GM23338 (cell line): ENCODE data around the gene SPIC. TPM values are rescaled to one million over a fixed set of nuclear protein-coding genes. Genes with fewer than 3 reads are reported as not detected.

Experiments
- ATAC-seq: fragments of 200-7000 bp; cut with Tn5 transposase; 3 replicates; pipeline ENCODE4 v1.9.1; 2020
- DNase-seq: peaks from one replicate; pipeline ENCODE4 v3.0.0-alpha.2; 2015; ENCODE audit warnings: low spot score
- H2AFZ ChIP-seq: fragments of 200-600 bp; sonication (generic); 2 replicates; pipeline ENCODE4 v1.8.0; 2016; ENCODE audit warnings: antibody characterized with exemption, mild to moderate bottlenecking, moderate library complexity
- H3F3A ChIP-seq: fragments of 200-600 bp; sonication (generic); replicated peaks from 2 replicates; pipeline ENCODE4 v1.8.0; 2017; ENCODE audit warnings: antibody characterized with exemption, mixed run types, low read depth
- H3K27ac ChIP-seq: fragments of 200-600 bp; sonication (generic); 2 replicates; pipeline ENCODE4 v1.6.1; 2016; ENCODE audit warnings: low read depth
- H3K27me3 ChIP-seq: fragments of 200-600 bp; sonication (generic); 2 replicates; pipeline ENCODE4 v1.8.0; 2016; ENCODE audit warnings: mild to moderate bottlenecking, mixed run types, moderate library complexity; ENCODE audit not compliant: insufficient read depth
- H3K36me3 ChIP-seq: fragments of 200-600 bp; sonication (generic); 2 replicates; pipeline ENCODE4 v1.8.0; 2016; ENCODE audit warnings: mild to moderate bottlenecking; ENCODE audit not compliant: insufficient read depth
- H3K4me1 ChIP-seq: fragments of 200-600 bp; sonication (generic); 2 replicates; pipeline ENCODE4 v1.8.0; 2016; ENCODE audit warnings: mild to moderate bottlenecking, moderate library complexity; ENCODE audit not compliant: insufficient read depth
- H3K4me2 ChIP-seq: fragments of 200-600 bp; sonication (generic); 2 replicates; pipeline ENCODE4 v1.7.1; 2017; ENCODE audit warnings: mixed run types
- H3K4me3 ChIP-seq: fragments of 200-600 bp; sonication (generic); 2 replicates; pipeline ENCODE4 v1.6.1; 2016; ENCODE audit warnings: mixed run types
- H3K79me2 ChIP-seq: fragments of 200-600 bp; sonication (generic); replicated peaks from 2 replicates; pipeline ENCODE4 v1.8.0; 2017; ENCODE audit warnings: mild to moderate bottlenecking; ENCODE audit not compliant: insufficient read depth
- H3K9me2 ChIP-seq: fragments of 200-600 bp; sonication (generic); 2 replicates; pipeline ENCODE4 v1.8.0; 2017; ENCODE audit not compliant: insufficient read depth
- H4K20me1 ChIP-seq: fragments of 200-600 bp; sonication (generic); replicated peaks from 2 replicates; pipeline ENCODE4 v1.8.0; 2017; ENCODE audit warnings: mild to moderate bottlenecking; ENCODE audit not compliant: insufficient read depth
- H3K27ac Mint-ChIP-seq: 2 replicates; pipeline ENCODE4 v1.8.0; 2020; ENCODE audit warnings: inconsistent platforms, mild to moderate bottlenecking, moderate library complexity, mixed read lengths
- H3K27me3 Mint-ChIP-seq: 3 replicates; pipeline ENCODE4 v1.8.0; 2022; ENCODE audit warnings: low read depth, mild to moderate bottlenecking, moderate library complexity, mixed read lengths, inconsistent platforms; ENCODE audit not compliant: insufficient read depth, poor library complexity
- H3K36me3 Mint-ChIP-seq: 3 replicates; pipeline ENCODE4 v1.8.0; 2021; ENCODE audit warnings: low read depth, mild to moderate bottlenecking, inconsistent platforms, moderate library complexity, mixed read lengths
- H3K4me1 Mint-ChIP-seq: 3 replicates; pipeline ENCODE4 v1.8.0; 2020; ENCODE audit warnings: mild to moderate bottlenecking, inconsistent platforms, mixed read lengths
- H3K4me3 Mint-ChIP-seq: 3 replicates; pipeline ENCODE4 v1.8.0; 2021; ENCODE audit warnings: moderate library complexity, mild to moderate bottlenecking, inconsistent platforms, mixed read lengths
- H3K9me3 Mint-ChIP-seq: 3 replicates; pipeline ENCODE4 v1.8.0; 2020; ENCODE audit warnings: moderate library complexity, mild to moderate bottlenecking, inconsistent platforms, mixed read lengths
- CREB1 ChIP-seq: fragments of 250-450 bp; sonication (Bioruptor Pico); IDR thresholded peaks from 2 replicates; pipeline ENCODE4 v1.5.0; 2020; ENCODE audit warnings: low read depth, mild to moderate bottlenecking, moderate library complexity
- CTCF ChIP-seq, 2 experiments: fragments of 200-600 bp in 1 of 2; sonication (generic) in 1 of 2; conservative IDR thresholded peaks; 2 replicates each; pipeline versions ENCODE4 v1.5.1 to v1.6.1; 2016 to 2017; ENCODE audit warnings: antibody characterized with exemption in 2 of 2, low read depth in 2 of 2, mild to moderate bottlenecking in 2 of 2, moderate library complexity in 1 of 2
- ETS1 ChIP-seq: IDR thresholded peaks from 2 replicates; pipeline ENCODE4 v1.6.1; 2016; ENCODE audit warnings: antibody characterized with exemption
- EZH2 ChIP-seq: fragments of 200-600 bp; sonication (generic); IDR thresholded peaks from one replicate; pipeline ENCODE4 v1.8.0; 2017; ENCODE audit warnings: antibody characterized with exemption, mild to moderate bottlenecking, low read depth; ENCODE audit not compliant: unreplicated experiment
- EZH2phosphoT487 ChIP-seq: fragments of 200-600 bp; sonication (generic); IDR thresholded peaks from one replicate; pipeline ENCODE4 v1.8.1; 2018; ENCODE audit warnings: antibody characterized with exemption; ENCODE audit not compliant: unreplicated experiment
- JUNB ChIP-seq: IDR thresholded peaks from one replicate; pipeline ENCODE4 v1.6.1; 2016; ENCODE audit warnings: antibody characterized with exemption; ENCODE audit not compliant: unreplicated experiment
- REST ChIP-seq: IDR thresholded peaks from one replicate; pipeline ENCODE4 v1.6.1; 2018; ENCODE audit warnings: antibody characterized with exemption; ENCODE audit not compliant: unreplicated experiment
- STAT1 ChIP-seq: IDR thresholded peaks from one replicate; pipeline ENCODE4 v1.6.1; 2016; ENCODE audit warnings: antibody characterized with exemption; ENCODE audit not compliant: unreplicated experiment
- ZNF114 ChIP-seq: fragments of 250-450 bp; sonication (Bioruptor Pico); IDR thresholded peaks from 2 replicates; pipeline ENCODE4 v1.5.0; 2020; ENCODE audit warnings: mild to moderate bottlenecking, moderate library complexity
- ZNF331 ChIP-seq: fragments of 250-450 bp; sonication (Bioruptor Pico); IDR thresholded peaks from 2 replicates; pipeline ENCODE4 v1.5.0; 2020; ENCODE audit warnings: low read depth, mild to moderate bottlenecking, moderate library complexity
- polyA plus RNA-seq: library from polyadenylated mRNA; unstranded; fragments of >200 nt; fragmentation: Nextera tagmentation; extraction: Ambion mirVana; gene quantifications from 2 replicates; pipeline ENCODE4 v1.2.1, GENCODE V29; 2016
- total RNA-seq: library from RNA; depleted of rRNA; stranded (reverse); fragments of >200 nt; shearing (Covaris generic); gene quantifications from 2 replicates; pipeline ENCODE4 v1.2.3, GENCODE V29; 2014

Gene SPIC
- total and polyA plus RNA-seq, 2 experiments from 2014 or later, result not detected

GRCh38 chr12:101485021-101485420, 9.9 kb downstream of the SPIC start:
- H3K4me1 Mint-ChIP-seq, result no peaks in the 10 kb centered on the region
- H3K4me3 ChIP-seq, result no peak overlapping the region
- H3K4me1 ChIP-seq, result no peaks in the 10 kb centered on the region
- no peaks in the 10 kb centered on the region for H4K20me1 ChIP-seq
- no peaks in the 10 kb centered on the region for H3K27me3 Mint-ChIP-seq
- no peaks in the 10 kb centered on the region for H3K79me2 ChIP-seq
- no peaks in the 10 kb centered on the region for H3K36me3 Mint-ChIP-seq
- H2AFZ ChIP-seq, result no peak overlapping the region
- H3K27me3 ChIP-seq, result no peaks in the 10 kb centered on the region
- H3F3A ChIP-seq, result no peaks in the 10 kb centered on the region
- H3K9me2 ChIP-seq, result no peaks in the 10 kb centered on the region
- H3K4me3 Mint-ChIP-seq, result no peak overlapping the region
- no peaks in the 10 kb centered on the region for H3K36me3 ChIP-seq
- ATAC-seq, result no peak
- H3K4me2 ChIP-seq, result no peak overlapping the region
- no peak for DNase-seq
- H3K27ac Mint-ChIP-seq, result no peak overlapping the region
- H3K27ac ChIP-seq, result no peak overlapping the region
- H3K9me3 Mint-ChIP-seq, result no peaks in the 10 kb centered on the region
- no peak for TF ChIP-seq EZH2
- TF ChIP-seq ZNF331, result no peak
- no peak for TF ChIP-seq ETS1
- no peak for TF ChIP-seq ZNF114 (CRISPR knock-in tag)
- TF ChIP-seq JUNB, result no peak

- TF ChIP-seq EZH2phosphoT487, result no peak
- no peak for TF ChIP-seq JUNB
- no peak for TF ChIP-seq CREB1 (CRISPR knock-in tag)
- no peak for TF ChIP-seq STAT1
- Histone ChIP-seq H3K36me3 (no peaks in the 10 kb centered on the region), H2AFZ (no peak overlapping the region), H3K9me2 (no peaks in the 10 kb centered on the region), H3K4me1 (no peaks in the 10 kb centered on the region), H3K27me3 (no peaks in the 10 kb centered on the region), H3K27ac (no peak overlapping the region), H4K20me1 (no peaks in the 10 kb centered on the region), H3K4me2 (no peak overlapping the region), H3F3A (no peaks in the 10 kb centered on the region), H3K79me2 (no peaks in the 10 kb centered on the region), H3K4me3 (no peak overlapping the region)
- no peak overlapping the region for H3K4me3 Mint-ChIP-seq
- no peaks in the 10 kb centered on the region for H3K36me3 Mint-ChIP-seq
- no peak for ATAC-seq
- H3K27me3 Mint-ChIP-seq, result no peaks in the 10 kb centered on the region
- H3K4me1 Mint-ChIP-seq, result no peaks in the 10 kb centered on the region
- no peak for DNase-seq
- no peak overlapping the region for H3K27ac Mint-ChIP-seq
- no peaks in the 10 kb centered on the region for H3K9me3 Mint-ChIP-seq
These were observed 13.3 kb downstream of the SPIC start for GRCh38 chr12:101488469-101488868.

GRCh38 chr12:101490286-101490920, 15.3 kb downstream of the SPIC start:
- H3K27ac ChIP-seq, result no peak overlapping the region
- no peak overlapping the region for H3K27ac Mint-ChIP-seq
- no peak overlapping the region for H3K4me2 ChIP-seq
- no peaks in the 10 kb centered on the region for H3K4me1 ChIP-seq
- no peaks in the 10 kb centered on the region for H3K79me2 ChIP-seq
- H3F3A ChIP-seq, result no peaks in the 10 kb centered on the region
- no peaks in the 10 kb centered on the region for H3K4me1 Mint-ChIP-seq
- no peaks in the 10 kb centered on the region for H3K27me3 Mint-ChIP-seq
- no peak overlapping the region for H3K4me3 ChIP-seq
- no peak overlapping the region for H3K4me3 Mint-ChIP-seq
- no peaks in the 10 kb centered on the region for H3K9me2 ChIP-seq
- DNase-seq (peak; percentile 78), ATAC-seq (peak; percentile 95)
- H3K9me3 Mint-ChIP-seq, result no peaks in the 10 kb centered on the region
- no peaks in the 10 kb centered on the region for H4K20me1 ChIP-seq
- H2AFZ ChIP-seq, result no peak overlapping the region
- no peak for TF ChIP-seq CREB1 (CRISPR knock-in tag)
- no peak for TF ChIP-seq REST
- no peak for TF ChIP-seq JUNB
- peak; percentile 87 to 90 for TF ChIP-seq CTCF (conservative IDR thresholded peaks at IDR 0.05; ENCODE audit: low read depth in 2 of 2)
- no peaks in the 10 kb centered on the region for H3K27me3 ChIP-seq
- H3K36me3 ChIP-seq, result no peaks in the 10 kb centered on the region
- no peaks in the 10 kb centered on the region for H3K36me3 Mint-ChIP-seq
